HAP-1 (cell line): ENCODE results near the gene DCC.
"Not testable (repeated sequence)": the region's sequence is repeated elsewhere in the genome, so short reads cannot be mapped to it uniquely, and the experiment has no call there.

Source experiments
- DNase-seq, 2 experiments: peaks; one replicate each; pipeline ENCODE4 v3.0.0-alpha.2; 2016 to 2020; ENCODE audit warnings: low spot score in 2 of 2
- H3K27me3 ChIP-seq: fragments of 250-450 bp; sonication (Bioruptor Pico); 2 replicates; pipeline ENCODE4 v1.5.1; 2020; ENCODE audit warnings: low read depth, mild to moderate bottlenecking, moderate library complexity
- H3K36me3 ChIP-seq: fragments of 250-450 bp; sonication (Bioruptor Pico); replicated peaks from 2 replicates; pipeline ENCODE4 v1.5.1; 2020; ENCODE audit warnings: mild to moderate bottlenecking
- H3K4me1 ChIP-seq: fragments of 250-450 bp; sonication (Bioruptor Pico); 2 replicates; pipeline ENCODE4 v1.5.1; 2020; ENCODE audit warnings: mild to moderate bottlenecking
- H3K4me3 ChIP-seq: fragments of 250-450 bp; sonication (Bioruptor Pico); 2 replicates; pipeline ENCODE4 v1.5.1; 2020; ENCODE audit warnings: mild to moderate bottlenecking, moderate library complexity
- H3K9me3 ChIP-seq: fragments of 250-450 bp; sonication (Bioruptor Pico); 2 replicates; pipeline ENCODE4 v1.5.1; 2020; ENCODE audit warnings: mild to moderate bottlenecking, moderate library complexity
- in situ Hi-C: fragments of 300-500 bp; cut with MboI; formaldehyde crosslinking; loops from 3 replicates; pipeline ENCODE4 v1.14.3; 2020; ENCODE audit warnings: low sequenced_read_pairs, inconsistent platforms, mixed read lengths

DCC gene

DNA sequence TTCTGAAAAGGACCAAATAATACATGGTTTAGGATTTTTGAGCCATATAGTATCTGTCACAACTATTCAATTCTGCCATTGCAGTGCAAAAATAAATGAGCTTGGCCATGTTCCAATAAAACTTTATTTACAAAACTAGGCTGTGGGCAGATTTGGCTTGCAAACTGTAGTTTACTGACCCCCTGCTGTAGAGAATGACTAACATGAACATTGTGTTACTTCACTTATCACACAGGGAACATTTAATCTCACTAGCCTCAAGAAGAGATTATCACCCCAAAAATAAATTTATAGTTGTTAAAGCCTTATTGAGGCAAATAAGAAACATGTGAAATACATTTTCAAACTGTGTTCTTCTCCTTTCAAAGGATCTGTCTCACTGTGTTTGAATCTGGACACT lies 1118.3 kb downstream of the DCC start:
- no peak for DNase-seq
- in situ Hi-C loops = no loop called here

DNA sequence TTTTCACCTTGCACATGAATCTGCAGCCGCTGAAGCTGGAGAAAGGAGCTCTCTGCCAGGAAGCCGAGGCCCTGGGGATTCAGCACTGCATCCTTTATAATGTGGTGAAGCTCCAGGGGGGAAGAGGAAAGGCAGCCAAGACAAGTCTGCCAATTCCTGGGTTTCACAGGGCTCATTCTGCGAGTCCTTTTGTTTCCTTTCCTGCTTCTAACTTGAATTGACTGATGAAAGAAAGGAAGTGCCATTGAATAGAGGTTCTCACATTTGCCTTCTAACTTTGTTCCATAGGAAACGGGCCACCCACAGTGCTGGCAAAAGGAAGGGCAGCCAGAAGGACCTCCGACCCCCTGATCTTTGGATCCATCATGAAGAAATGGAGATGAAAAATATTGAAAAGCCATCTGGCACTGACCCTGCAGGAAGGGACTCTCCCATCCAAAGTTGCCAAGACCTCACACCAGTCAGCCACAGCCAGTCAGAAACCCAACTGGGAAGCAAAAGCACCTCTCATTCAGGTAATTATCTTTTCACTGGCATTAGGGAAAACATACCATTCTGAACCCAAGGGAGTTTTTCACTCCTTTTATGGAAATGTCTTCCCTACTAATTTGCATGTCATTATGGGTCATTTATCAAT lies 1119.1 kb downstream of the DCC start:
- in situ Hi-C loops = no loop called here
- Histone ChIP-seq H3K27me3 (no peaks in the 10 kb centered on the region), H3K4me3 (no peak overlapping the region), H3K4me1 (no peaks in the 10 kb centered on the region), H3K36me3 (no peaks in the 10 kb centered on the region), H3K9me3 (no peaks in the 10 kb centered on the region)
- DNase-seq = no peak

More for the DNA sequence above, 1118.3 kb downstream of the DCC start:
- Histone ChIP-seq H3K4me3 (no peak overlapping the region), H3K27me3 (no peaks in the 10 kb centered on the region), H3K4me1 (no peaks in the 10 kb centered on the region), H3K36me3 (no peaks in the 10 kb centered on the region), H3K9me3 (no peaks in the 10 kb centered on the region)

DNA sequence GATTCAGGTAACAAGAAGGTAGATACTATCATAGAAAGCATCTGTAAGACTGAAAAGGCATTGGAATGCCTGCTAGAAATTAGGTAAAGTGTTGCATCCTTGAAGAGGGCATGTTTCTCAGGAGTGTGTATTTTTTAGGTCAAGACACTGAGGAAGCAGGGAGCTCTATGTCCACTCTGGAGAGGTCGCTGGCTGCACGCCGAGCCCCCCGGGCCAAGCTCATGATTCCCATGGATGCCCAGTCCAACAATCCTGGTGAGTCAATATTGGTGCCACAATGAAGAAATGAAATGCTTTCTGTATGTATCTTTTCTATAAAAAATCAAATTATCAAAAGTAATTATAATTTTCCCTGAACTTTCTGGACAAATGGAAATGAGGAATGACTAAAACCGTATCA lies 1127.8 kb downstream of the DCC start:
- in situ Hi-C loops = no loop called here
- Histone ChIP-seq H3K27me3 (no peaks in the 10 kb centered on the region), H3K9me3 (no peaks in the 10 kb centered on the region), H3K36me3 (no peaks in the 10 kb centered on the region), H3K4me3 (no peak overlapping the region), H3K4me1 (no peaks in the 10 kb centered on the region)
- no peak for DNase-seq

DNA sequence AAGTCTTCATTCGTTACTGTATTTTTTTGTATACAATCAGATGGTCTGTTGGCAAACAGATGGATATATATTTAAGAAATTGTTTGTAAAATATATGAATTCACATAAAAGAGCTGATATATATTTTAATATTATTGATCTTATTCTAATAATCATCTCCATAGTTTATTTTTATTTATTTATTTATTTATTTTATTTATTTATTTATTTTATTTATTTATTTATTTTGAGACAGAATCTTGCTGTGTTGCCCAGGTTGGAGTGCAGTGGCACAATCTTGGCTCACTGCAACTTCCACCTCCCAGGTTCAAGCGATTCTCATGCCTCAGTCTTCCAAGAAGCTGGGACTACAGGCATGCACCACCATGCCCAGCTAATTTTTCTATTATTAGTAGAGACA lies 1128.2 kb downstream of the DCC start:
- H3K4me1 ChIP-seq, DNase-seq, H3K9me3 ChIP-seq, H3K4me3 ChIP-seq, H3K36me3 ChIP-seq, H3K27me3 ChIP-seq, in situ Hi-C loops: not testable (repeated sequence)

DNA sequence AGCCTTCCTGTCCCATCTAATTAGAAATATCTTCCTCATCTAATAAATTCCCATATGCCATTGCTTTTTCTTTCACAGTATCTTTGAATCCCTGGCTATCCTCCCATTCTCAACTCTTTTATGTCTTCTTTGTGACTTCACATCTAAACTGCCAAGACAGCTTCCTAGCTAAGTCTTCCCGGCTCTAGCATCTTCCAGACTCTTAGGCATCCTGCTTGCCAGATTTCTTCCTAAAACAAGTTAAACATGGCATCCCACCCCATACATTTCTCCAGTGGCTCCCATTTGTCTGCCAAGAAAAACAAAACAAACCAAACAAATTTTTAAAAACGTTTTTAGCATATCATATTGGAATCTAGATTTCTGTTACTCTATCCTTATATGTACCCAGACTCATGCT lies 1132.5 kb downstream of the DCC start:
- no peaks in the 10 kb centered on the region for H3K4me1 ChIP-seq
- no peak overlapping the region for H3K4me3 ChIP-seq
- no peaks in the 10 kb centered on the region for H3K27me3 ChIP-seq
- in situ Hi-C loops = no loop called here
- H3K9me3 ChIP-seq = no peaks in the 10 kb centered on the region
- no peak for DNase-seq
- H3K36me3 ChIP-seq = no peaks in the 10 kb centered on the region

DNA sequence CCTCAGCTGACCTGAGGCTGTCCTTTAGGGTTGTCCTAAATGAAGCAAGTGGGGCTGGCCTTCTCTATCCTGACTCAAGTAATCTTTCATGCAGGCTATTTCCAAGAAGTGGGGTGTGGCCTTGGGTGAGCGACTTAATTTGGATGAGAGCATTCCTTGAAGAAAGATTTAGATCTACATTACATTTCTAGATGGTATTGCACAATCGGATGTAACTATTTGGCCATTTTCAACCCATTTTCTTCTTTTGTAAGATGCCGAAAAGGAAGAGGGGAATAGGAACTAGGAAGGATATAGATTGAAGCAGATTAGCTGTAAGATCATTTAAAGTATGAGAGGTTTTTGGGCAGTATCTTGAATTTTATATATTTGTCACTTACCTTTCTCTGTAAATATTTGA lies 1138.2 kb downstream of the DCC start:
- Histone ChIP-seq H3K4me1 (no peaks in the 10 kb centered on the region), H3K9me3 (no peaks in the 10 kb centered on the region), H3K4me3 (no peak overlapping the region), H3K27me3 (no peaks in the 10 kb centered on the region), H3K36me3 (no peaks in the 10 kb centered on the region)
- no peak for DNase-seq
- in situ Hi-C loops = no loop called here

DNA sequence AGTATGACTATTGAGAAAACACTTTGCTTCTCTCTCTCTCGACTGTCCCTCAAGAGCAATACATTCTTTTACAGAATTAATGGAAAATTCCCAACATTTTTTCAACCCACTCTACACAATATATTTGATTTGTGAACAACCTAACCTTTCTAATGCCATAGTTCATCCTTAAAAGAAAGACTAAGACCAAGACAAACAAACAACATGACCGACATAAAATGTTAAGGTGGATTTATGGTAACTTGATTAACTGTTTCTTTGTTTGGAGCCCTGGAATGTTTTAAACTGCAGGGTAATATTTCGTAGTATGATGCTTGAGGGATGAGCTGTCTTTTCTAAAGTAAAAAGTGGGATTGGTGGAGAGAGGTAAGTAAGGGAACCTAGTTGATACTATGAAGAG lies 1146.3 kb downstream of the DCC start:
- Histone ChIP-seq H3K9me3 (no peaks in the 10 kb centered on the region), H3K4me3 (no peak overlapping the region), H3K4me1 (no peaks in the 10 kb centered on the region), H3K36me3 (no peaks in the 10 kb centered on the region), H3K27me3 (no peaks in the 10 kb centered on the region)
- in situ Hi-C loops = no loop called here
- no peak for DNase-seq

DNA sequence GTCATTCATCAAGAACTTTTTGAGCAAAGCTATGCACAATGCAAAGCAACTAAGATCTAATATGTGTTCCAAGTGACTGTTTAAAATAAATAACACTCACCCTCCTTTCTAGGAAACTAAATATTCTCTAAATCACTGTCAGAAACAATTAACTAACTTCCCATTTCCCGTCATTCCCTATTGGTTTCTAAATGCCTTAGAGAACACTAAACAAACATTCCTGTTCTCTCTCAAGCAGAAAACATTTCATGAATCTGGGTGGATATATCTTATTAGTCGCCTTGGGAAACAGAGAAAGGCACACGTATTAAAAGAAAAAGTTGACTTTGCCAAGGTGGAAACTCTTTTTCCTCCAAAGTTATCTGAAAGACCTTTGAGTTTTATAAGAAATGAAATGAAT lies 1149.3 kb downstream of the DCC start:
- no peaks in the 10 kb centered on the region for H3K4me1 ChIP-seq
- H3K27me3 ChIP-seq = no peaks in the 10 kb centered on the region
- no peaks in the 10 kb centered on the region for H3K9me3 ChIP-seq
- no peak overlapping the region for H3K4me3 ChIP-seq
- DNase-seq = no peak
- in situ Hi-C loops = no loop called here
- no peaks in the 10 kb centered on the region for H3K36me3 ChIP-seq

DNA sequence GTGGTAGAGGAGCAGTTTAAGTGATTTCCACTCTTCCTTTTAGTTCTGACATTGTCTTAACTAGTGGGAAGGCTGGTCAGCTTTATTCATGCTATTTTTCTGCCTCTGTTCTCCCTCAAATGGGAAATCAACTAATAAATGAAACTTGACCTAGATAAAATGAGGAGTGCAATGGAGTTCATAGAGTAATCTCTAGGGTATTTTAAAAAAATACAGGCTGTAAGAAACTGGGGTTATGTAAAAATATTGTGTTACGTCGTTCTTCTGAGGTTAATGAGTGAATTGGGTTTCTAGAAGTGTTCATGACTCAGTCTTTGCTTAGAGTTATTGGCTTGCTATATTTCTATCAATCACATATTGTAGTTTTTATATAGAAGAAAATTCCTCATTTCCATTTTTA lies 1150.0 kb downstream of the DCC start:
- DNase-seq = no peak
- Histone ChIP-seq H3K27me3 (no peaks in the 10 kb centered on the region), H3K9me3 (no peaks in the 10 kb centered on the region), H3K4me1 (no peaks in the 10 kb centered on the region), H3K36me3 (no peaks in the 10 kb centered on the region), H3K4me3 (no peak overlapping the region)
- in situ Hi-C loops = no loop called here

DNA sequence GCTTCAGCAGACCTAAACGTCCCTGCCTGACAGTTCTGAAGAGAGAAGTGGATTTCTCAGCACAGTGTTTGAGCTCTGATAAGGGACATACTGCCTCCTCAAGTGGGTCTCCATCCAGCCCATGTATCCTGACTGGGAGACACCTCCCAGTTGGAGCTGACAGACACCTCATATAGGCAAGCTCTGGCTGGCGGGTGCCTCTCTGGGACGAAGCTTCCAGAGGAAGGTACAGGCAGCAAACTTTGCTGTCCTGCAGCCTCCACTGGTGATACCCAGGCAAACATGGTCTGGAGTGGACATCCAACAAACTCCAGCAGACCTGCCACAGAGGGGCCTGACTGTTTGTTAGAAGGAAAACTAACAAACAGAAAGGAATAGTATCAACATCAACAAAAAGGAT lies 1156.0 kb downstream of the DCC start:
- Histone ChIP-seq H3K27me3 (no peaks in the 10 kb centered on the region), H3K36me3 (no peaks in the 10 kb centered on the region), H3K9me3 (no peaks in the 10 kb centered on the region), H3K4me3 (no peak overlapping the region), H3K4me1 (no peaks in the 10 kb centered on the region)
- in situ Hi-C loops = no loop called here
- no peak for DNase-seq

DNA sequence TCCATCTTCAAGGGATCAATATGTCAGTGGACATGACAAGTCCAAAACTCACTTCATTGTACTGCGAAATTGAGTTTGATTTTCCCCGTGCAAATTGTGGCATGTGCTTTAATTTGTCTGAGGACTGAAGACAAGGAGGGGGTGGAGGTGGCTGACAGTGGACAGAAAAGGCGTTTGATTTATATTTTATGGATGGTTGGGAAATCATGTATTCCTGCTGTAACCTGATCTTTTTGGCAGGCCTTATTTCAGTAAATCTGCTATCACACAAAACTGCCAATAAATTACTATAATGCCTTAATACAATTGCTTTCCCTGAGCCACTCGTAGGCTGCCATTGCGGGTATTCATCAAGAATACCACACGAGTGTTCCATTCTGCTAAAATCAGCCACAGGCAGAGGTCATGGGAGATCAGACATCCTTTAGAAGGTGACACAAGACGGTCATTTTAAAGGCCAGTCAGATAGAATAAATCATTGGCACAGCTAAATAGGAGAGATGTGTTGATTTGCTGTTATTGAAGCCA lies 1164.0 kb downstream of the DCC start:
- Histone ChIP-seq H3K9me3 (no peaks in the 10 kb centered on the region), H3K4me3 (no peak overlapping the region), H3K36me3 (no peaks in the 10 kb centered on the region), H3K27me3 (no peaks in the 10 kb centered on the region), H3K4me1 (no peaks in the 10 kb centered on the region)
- in situ Hi-C loops = no loop called here
- DNase-seq = no peak

DNA sequence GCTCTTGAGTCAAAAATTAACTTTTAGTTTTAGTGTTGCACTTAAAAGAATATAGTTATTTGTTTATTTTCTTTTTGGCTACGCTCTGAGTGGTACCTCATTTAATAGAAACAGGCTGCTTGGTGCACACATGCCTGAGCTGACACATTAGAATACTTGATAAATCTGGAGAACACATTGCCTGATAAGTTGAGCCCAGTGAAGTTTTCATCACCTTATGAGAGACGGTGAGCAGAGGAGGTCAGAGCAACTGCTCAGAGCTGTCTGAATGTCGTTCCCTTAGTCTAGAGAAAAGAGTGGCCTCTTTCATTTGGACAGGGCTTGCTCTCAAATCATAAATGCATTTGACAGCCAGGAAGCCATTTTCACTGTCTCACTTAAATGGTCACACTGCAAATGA lies 1168.5 kb downstream of the DCC start:
- Histone ChIP-seq H3K36me3 (no peaks in the 10 kb centered on the region), H3K9me3 (no peaks in the 10 kb centered on the region), H3K4me1 (no peaks in the 10 kb centered on the region), H3K27me3 (no peaks in the 10 kb centered on the region), H3K4me3 (no peak overlapping the region)
- in situ Hi-C loops = no loop called here
- no peak for DNase-seq

DNA sequence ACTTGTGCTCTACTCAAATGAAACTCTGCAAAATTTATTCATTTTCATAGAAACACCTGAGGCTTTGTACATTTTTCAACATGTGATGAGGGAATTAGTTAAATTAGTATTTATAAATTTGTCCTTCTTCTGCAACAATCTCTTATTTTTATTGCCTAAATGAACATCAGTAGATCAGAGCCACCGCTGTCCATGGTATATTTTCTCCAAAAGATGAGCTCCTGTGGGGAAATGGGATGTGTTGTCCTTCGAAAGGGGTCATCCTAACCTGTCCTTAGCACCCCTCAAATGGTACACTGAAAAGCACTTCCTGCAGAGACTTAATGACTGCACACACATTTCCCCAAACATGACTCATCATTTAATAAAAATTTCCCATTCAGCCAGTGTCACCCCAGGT lies 1169.9 kb downstream of the DCC start:
- Histone ChIP-seq H3K4me3 (no peak overlapping the region), H3K4me1 (no peaks in the 10 kb centered on the region), H3K9me3 (no peaks in the 10 kb centered on the region), H3K36me3 (no peaks in the 10 kb centered on the region), H3K27me3 (no peaks in the 10 kb centered on the region)
- DNase-seq = no peak
- in situ Hi-C loops = no loop called here

DNA sequence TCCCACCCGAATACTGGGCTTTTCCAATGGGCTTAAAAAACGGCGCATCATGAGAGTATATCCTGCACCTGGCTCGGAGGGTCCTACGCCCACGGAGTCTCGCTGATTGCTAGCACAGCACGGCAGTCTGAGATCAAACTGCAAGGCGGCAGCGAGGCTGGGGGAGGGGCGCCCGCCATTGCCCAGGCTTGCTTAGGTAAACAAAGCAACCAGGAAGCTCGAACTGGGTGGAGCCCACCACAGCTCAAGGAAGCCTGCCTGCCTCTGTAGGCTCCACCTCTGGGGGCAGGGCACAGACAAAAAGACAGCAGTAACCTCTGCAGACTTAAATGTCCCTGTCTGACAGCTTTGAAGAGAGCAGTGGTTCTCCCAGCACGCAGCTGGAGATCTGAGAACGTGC lies 1171.7 kb downstream of the DCC start:
- H3K36me3 ChIP-seq, H3K4me1 ChIP-seq, in situ Hi-C loops, DNase-seq, H3K27me3 ChIP-seq, H3K9me3 ChIP-seq, H3K4me3 ChIP-seq: not testable (repeated sequence)

DNA sequence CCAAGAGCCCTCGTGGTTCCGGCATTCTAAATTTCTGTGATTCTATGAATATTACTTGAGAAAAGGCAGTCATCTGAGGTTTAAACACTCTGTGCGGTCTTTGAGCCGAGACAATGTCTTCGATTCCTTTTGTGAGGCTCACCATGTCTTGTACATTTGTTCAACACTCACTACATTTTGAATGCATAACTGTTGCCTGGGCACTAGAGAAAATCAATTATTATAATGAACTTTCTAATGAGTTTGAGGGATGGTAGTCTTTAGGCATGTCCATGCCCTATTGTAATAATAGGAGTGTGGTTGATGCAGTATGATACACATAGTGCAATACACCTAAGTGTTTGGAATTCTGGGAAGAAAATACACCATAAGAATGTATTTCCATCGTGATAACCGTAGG lies 1181.1 kb downstream of the DCC start:
- Histone ChIP-seq H3K4me3 (no peak overlapping the region), H3K4me1 (no peaks in the 10 kb centered on the region), H3K9me3 (no peaks in the 10 kb centered on the region), H3K36me3 (no peaks in the 10 kb centered on the region), H3K27me3 (no peaks in the 10 kb centered on the region)
- in situ Hi-C loops = no loop called here
- no peak for DNase-seq
